K562 (cell line): ENCODE data around the gene MADCAM1. TPM values are rescaled to one million over a fixed set of nuclear protein-coding genes. Genes with fewer than 3 reads are reported as not detected.

Source experiments
- CEBPB ChIP-seq: fragments of 450-650 bp; IDR thresholded peaks from 2 replicates; pipeline ENCODE4 v1.6.1; 2016; ENCODE audit warnings: missing genetic modification characterization, missing compliant biosample characterization
- CREB3L1 ChIP-seq: fragments of 450-650 bp; IDR thresholded peaks from 2 replicates; pipeline ENCODE4 v1.6.1; 2014; ENCODE audit warnings: low read depth, mild to moderate bottlenecking, moderate library complexity, borderline replicate concordance
- DNMT1 ChIP-seq: fragments of 450-650 bp; IDR thresholded peaks from 2 replicates; pipeline ENCODE4 v1.6.1; 2016; ENCODE audit warnings: antibody characterized with exemption, mild to moderate bottlenecking
- EWSR1 ChIP-seq: fragments of 450-650 bp; IDR thresholded peaks from 2 replicates; pipeline ENCODE4 v1.6.1; 2018; ENCODE audit warnings: borderline replicate concordance, mild to moderate bottlenecking, low read depth, moderate library complexity; ENCODE audit not compliant: partially characterized antibody
- KDM2B ChIP-seq: fragments of 250-450 bp; sonication (Bioruptor Pico); IDR thresholded peaks from 2 replicates; pipeline ENCODE4 v1.8.0; 2021; ENCODE audit warnings: mild to moderate bottlenecking, moderate library complexity
- MAZ ChIP-seq, 2 experiments: fragments of 450-650 bp in 1 of 2; sonication (generic) in 1 of 2; formaldehyde crosslinking; IDR thresholded peaks in 1 of 2; conservative IDR thresholded peaks in 1 of 2; 2 replicates each; pipeline versions ENCODE4 v1.4.0 to v1.5.0; 2020; ENCODE audit warnings: mild to moderate bottlenecking in 1 of 2, missing genetic modification reagents in 1 of 2
- MNT ChIP-seq, 2 experiments: fragments of 450-650 bp; conservative IDR thresholded peaks; 2 replicates each; pipeline ENCODE4 v1.6.1; 2017; ENCODE audit warnings: mild to moderate bottlenecking in 2 of 2, moderate library complexity in 2 of 2
- PHF21A ChIP-seq: fragments of 450-650 bp; IDR thresholded peaks from 2 replicates; pipeline ENCODE4 v1.6.1; 2017; ENCODE audit warnings: low read depth, borderline replicate concordance
- PHF8 ChIP-seq: fragments of 200-600 bp; sonication (generic); IDR thresholded peaks from 2 replicates; pipeline ENCODE4 v1.6.1; 2012; ENCODE audit warnings: mixed run types, mild to moderate bottlenecking, inconsistent platforms, low read length, moderate library complexity, borderline replicate concordance
- PRDM10 ChIP-seq: fragments of 450-650 bp; IDR thresholded peaks from 2 replicates; pipeline ENCODE4 v1.6.1; 2018; ENCODE audit not compliant: partially characterized antibody
- RBBP5 ChIP-seq: fragments of 200-600 bp; sonication (generic); IDR thresholded peaks from 2 replicates; pipeline ENCODE4 v1.6.1; 2012; ENCODE audit warnings: borderline replicate concordance, mild to moderate bottlenecking, low read length, control low read depth, inconsistent platforms; ENCODE audit not compliant: insufficient read depth, poor library complexity, severe bottlenecking
- SMARCB1 ChIP-seq: IDR thresholded peaks from 2 replicates; pipeline ENCODE4 v1.6.1; 2011; ENCODE audit warnings: improper control_type of control experiment, low read depth; ENCODE audit not compliant: insufficient read length
- ZFP30 ChIP-seq: fragments of 250-450 bp; sonication (Bioruptor Pico); IDR thresholded peaks from 2 replicates; pipeline ENCODE4 v1.8.0; 2022; ENCODE audit warnings: moderate library complexity, mild to moderate bottlenecking, inconsistent platforms, borderline replicate concordance
- ZFX ChIP-seq: sonication (generic); formaldehyde crosslinking; IDR thresholded peaks from 2 replicates; pipeline ENCODE4 v1.8.0; 2022; ENCODE audit warnings: mild to moderate bottlenecking, missing genetic modification reagents, moderate library complexity
- ZKSCAN1 ChIP-seq: fragments of 150-350 bp; IDR thresholded peaks from 2 replicates; pipeline ENCODE4 v1.6.1; 2016; ENCODE audit warnings: low read depth, low read length
- ZNF23 ChIP-seq: fragments of 250-450 bp; sonication (Bioruptor Pico); IDR thresholded peaks from 2 replicates; pipeline ENCODE4 v1.4.0; 2020; ENCODE audit warnings: mild to moderate bottlenecking
- ZNF263 ChIP-seq: sonication (generic); formaldehyde crosslinking; IDR thresholded peaks from 2 replicates; pipeline ENCODE4 v1.8.0; 2022; ENCODE audit warnings: mild to moderate bottlenecking, missing genetic modification reagents, borderline replicate concordance
- ZNF280B ChIP-seq: fragments of 250-450 bp; sonication (Bioruptor Pico); IDR thresholded peaks from 2 replicates; pipeline ENCODE4 v1.5.1; 2021; ENCODE audit warnings: mild to moderate bottlenecking
- polyA plus RNA-seq, 8 experiments: library from polyadenylated mRNA; depleted of rRNA in 4 of 8; stranded (reverse) in 5 of 8; unstranded in 3 of 8; fragments of >200 nt; fragmentation: Nextera tagmentation in 2 of 8; fragmentation: Illumina TruSeq in 1 of 8; extraction: Ambion mirVana in 2 of 8; extraction: Trizol in 1 of 8; gene quantifications; 2 replicates each; pipeline versions ENCODE4 v1.2.1 to v1.2.3, GENCODE V29; 2011 to 2014; ENCODE audit warnings: inconsistent platforms in 1 of 8, missing spikeins in 1 of 8
- total RNA-seq, 7 experiments: library from RNA; depleted of rRNA in 6 of 7; stranded (reverse); fragments of >200 nt in 6 of 7; fragmentation: Illumina TruSeq in 2 of 7; extraction: Trizol in 2 of 7; gene quantifications; 2 replicates each; pipeline versions ENCODE4 v1.2.1 to v1.2.3, GENCODE V29; 2011 to 2021; ENCODE audit warnings: low replicate concordance in 1 of 7

The MADCAM1 gene
- total and polyA plus RNA-seq, 9 of the 15 experiments (the other 6 are each of a cell fraction or from before 2014, with no cell fraction given), result 0.09 to 0.36 (median 0.09) TPM; not detected in 6

- peak; percentile 77 for TF ChIP-seq PRDM10
- no peak for TF ChIP-seq CREB3L1
- TF ChIP-seq MNT (conservative IDR thresholded peaks at IDR 0.05), result 0 out of 4 replicates have a peak, but pooled peaks of 1 of the 2 experiments have one; percentile 30
- no peak for TF ChIP-seq SMARCB1
- no peak for TF ChIP-seq DNMT1
- TF ChIP-seq ZNF23 (CRISPR knock-in tag), result no peak
- TF ChIP-seq ZNF263 (CRISPR knock-in tag), result peak; percentile 80
- TF ChIP-seq ZFP30 (CRISPR knock-in tag), result no peak
- no peak for TF ChIP-seq PHF21A
- peak in 1 of 2 experiments; percentile 58; a peak in 1 of 4 replicates for TF ChIP-seq MAZ (CRISPR knock-in tag; conservative IDR thresholded peaks at IDR 0.05 in 1 of 2, IDR thresholded peaks at IDR 0.05 in 1 of 2)
- peak; percentile 44; the same call in 1 of the 2 replicates for TF ChIP-seq PHF8
- TF ChIP-seq CEBPB, result no peak
- no peak for TF ChIP-seq ZKSCAN1
- TF ChIP-seq ZFX, result peak; percentile 77
- no peak for TF ChIP-seq ZNF280B
- no peak for TF ChIP-seq EWSR1
- no peak for TF ChIP-seq KDM2B (CRISPR knock-in tag)
- peak; percentile 31 for TF ChIP-seq RBBP5
Measured at GRCh38 chr19:459724-460511, 36.4 kb upstream of the MADCAM1 start (continued).
